ENCODE results near the gene BRMS1L. TPM values are rescaled to one million over a fixed set of nuclear protein-coding genes. Genes with fewer than 3 reads are reported as not detected.

BRMS1L gene
- total and polyA plus RNA-seq, 2 of the 13 experiments (the other 11 are each of a cell fraction or from before 2014, with no cell fraction given) = 21.1 to 23.8 TPM

DNA sequence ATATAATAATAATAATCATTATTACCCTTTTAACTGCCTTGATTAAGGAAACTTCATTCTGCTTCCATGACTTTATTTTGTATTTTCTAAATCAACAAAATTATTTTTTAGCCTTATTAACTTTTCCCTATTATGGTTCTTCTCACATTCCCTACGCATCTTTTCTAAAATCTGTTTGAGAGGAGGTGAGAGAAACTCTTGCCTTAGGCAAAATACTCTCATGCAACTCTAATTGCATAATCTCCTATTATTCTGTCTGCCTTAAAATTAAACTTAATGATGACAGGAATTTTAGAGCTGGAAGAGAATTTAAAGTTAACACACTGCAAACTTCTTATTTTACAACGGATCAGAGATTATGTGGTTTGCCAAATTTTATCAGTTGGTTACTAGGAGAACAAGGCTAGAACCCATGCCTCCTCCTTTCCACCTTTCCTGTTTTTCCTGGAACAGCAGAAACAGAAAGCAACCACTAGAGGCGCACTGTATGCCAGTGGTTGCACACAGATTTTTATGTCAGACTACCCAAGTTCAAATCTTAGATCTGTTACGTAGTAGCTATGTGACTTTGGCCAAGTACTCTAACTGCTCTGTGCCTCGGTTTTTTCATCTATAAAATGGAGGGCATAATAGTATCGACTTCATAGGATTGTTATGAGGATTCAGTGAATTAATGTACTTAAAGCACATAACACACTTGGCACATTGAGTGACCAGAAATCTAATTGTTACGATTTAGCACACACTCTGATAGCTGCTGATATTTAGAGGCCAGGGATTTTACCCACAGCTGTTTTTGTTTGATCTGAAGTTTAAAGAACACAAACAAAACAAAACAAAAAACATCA is 4.3 kb upstream of the BRMS1L start (continued):
- TF ChIP-seq FOXA1 (IDR thresholded peaks at IDR 0.05) (no peak), FOXA1 (CRISPR knock-in tag; IDR thresholded peaks at IDR 0.05) (no peak), SMC3 (IDR thresholded peaks at IDR 0.05; ENCODE audit: low read length) (no peak), ZBTB44 (CRISPR knock-in tag; IDR thresholded peaks at IDR 0.05) (no peak), MYPOP (CRISPR knock-in tag; IDR thresholded peaks at IDR 0.05) (no peak), LCORL (IDR thresholded peaks at IDR 0.05) (no peak), LCORL (CRISPR knock-in tag; IDR thresholded peaks at IDR 0.05) (0 out of 2 replicates have a peak, but pooled peaks have one; percentile 39), MEIS1 (CRISPR knock-in tag; IDR thresholded peaks at IDR 0.05; ENCODE audit: borderline replicate concordance) (no peak), EP300 (IDR thresholded peaks at IDR 0.05; ENCODE audit: low read depth in 2 of 2, low read length in 2 of 2) (peak in 1 of 2 experiments; percentile 22; a peak in 1 of 4 replicates), EP300 (CRISPR knock-in tag; IDR thresholded peaks at IDR 0.05; ENCODE audit: borderline replicate concordance) (no peak), MYC (CRISPR knock-in tag; IDR thresholded peaks at IDR 0.05; ENCODE audit: borderline replicate concordance) (no peak), ZNF138 (CRISPR knock-in tag; IDR thresholded peaks at IDR 0.05; ENCODE audit: low read depth) (no peak), ZNF296 (CRISPR knock-in tag; conservative IDR thresholded peaks at IDR 0.05) (no peak), KDM5A (IDR thresholded peaks at IDR 0.05; ENCODE audit: borderline replicate concordance, low read length) (no peak; the same call in 1 of the 2 replicates), SRF (IDR thresholded peaks at IDR 0.05; ENCODE audit: low read depth, low read length) (no peak), REXO4 (CRISPR knock-in tag; IDR thresholded peaks at IDR 0.05; ENCODE audit: borderline replicate concordance) (no peak), ZFP36L1 (CRISPR knock-in tag; IDR thresholded peaks at IDR 0.05) (peak; percentile 74; the same call in 1 of the 2 replicates), GABPA (IDR thresholded peaks at IDR 0.05; ENCODE audit: low read depth, low read length) (no peak), GABPA (CRISPR knock-in tag; IDR thresholded peaks at IDR 0.05; ENCODE audit: low read depth) (no peak), ZNF543 (CRISPR knock-in tag; IDR thresholded peaks at IDR 0.05) (no peak)
- TF ChIP-seq, protein P1, sequence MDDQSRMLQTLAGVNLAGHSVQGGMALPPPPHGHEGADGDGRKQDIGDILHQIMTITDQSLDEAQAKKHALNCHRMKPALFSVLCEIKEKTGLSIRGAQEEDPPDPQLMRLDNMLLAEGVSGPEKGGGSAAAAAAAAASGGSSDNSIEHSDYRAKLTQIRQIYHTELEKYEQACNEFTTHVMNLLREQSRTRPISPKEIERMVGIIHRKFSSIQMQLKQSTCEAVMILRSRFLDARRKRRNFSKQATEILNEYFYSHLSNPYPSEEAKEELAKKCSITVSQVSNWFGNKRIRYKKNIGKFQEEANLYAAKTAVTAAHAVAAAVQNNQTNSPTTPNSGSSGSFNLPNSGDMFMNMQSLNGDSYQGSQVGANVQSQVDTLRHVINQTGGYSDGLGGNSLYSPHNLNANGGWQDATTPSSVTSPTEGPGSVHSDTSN (CRISPR knock-in tag; IDR thresholded peaks at IDR 0.05; ENCODE audit: borderline replicate concordance) = no peak
- TF ChIP-seq, protein P2, sequence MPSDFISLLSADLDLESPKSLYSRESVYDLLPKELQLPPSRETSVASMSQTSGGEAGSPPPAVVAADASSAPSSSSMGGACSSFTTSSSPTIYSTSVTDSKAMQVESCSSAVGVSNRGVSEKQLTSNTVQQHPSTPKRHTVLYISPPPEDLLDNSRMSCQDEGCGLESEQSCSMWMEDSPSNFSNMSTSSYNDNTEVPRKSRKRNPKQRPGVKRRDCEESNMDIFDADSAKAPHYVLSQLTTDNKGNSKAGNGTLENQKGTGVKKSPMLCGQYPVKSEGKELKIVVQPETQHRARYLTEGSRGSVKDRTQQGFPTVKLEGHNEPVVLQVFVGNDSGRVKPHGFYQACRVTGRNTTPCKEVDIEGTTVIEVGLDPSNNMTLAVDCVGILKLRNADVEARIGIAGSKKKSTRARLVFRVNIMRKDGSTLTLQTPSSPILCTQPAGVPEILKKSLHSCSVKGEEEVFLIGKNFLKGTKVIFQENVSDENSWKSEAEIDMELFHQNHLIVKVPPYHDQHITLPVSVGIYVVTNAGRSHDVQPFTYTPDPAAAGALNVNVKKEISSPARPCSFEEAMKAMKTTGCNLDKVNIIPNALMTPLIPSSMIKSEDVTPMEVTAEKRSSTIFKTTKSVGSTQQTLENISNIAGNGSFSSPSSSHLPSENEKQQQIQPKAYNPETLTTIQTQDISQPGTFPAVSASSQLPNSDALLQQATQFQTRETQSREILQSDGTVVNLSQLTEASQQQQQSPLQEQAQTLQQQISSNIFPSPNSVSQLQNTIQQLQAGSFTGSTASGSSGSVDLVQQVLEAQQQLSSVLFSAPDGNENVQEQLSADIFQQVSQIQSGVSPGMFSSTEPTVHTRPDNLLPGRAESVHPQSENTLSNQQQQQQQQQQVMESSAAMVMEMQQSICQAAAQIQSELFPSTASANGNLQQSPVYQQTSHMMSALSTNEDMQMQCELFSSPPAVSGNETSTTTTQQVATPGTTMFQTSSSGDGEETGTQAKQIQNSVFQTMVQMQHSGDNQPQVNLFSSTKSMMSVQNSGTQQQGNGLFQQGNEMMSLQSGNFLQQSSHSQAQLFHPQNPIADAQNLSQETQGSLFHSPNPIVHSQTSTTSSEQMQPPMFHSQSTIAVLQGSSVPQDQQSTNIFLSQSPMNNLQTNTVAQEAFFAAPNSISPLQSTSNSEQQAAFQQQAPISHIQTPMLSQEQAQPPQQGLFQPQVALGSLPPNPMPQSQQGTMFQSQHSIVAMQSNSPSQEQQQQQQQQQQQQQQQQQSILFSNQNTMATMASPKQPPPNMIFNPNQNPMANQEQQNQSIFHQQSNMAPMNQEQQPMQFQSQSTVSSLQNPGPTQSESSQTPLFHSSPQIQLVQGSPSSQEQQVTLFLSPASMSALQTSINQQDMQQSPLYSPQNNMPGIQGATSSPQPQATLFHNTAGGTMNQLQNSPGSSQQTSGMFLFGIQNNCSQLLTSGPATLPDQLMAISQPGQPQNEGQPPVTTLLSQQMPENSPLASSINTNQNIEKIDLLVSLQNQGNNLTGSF (CRISPR knock-in tag; IDR thresholded peaks at IDR 0.05) = no peak

Data from HepG2 (cell line).